NB4 (cell line): ENCODE measurements around the gene KRT77.

Experiments used
- POLR2A ChIP-seq: IDR thresholded peaks from 2 replicates; pipeline ENCODE4 v1.6.1; 2011; ENCODE audit warnings: mild to moderate bottlenecking; ENCODE audit not compliant: insufficient read length; ENCODE audit errors: extremely low read depth
- TF ChIP-seq, protein P1 (sequence below): IDR thresholded peaks from one replicate; pipeline ENCODE4 v1.5.1; 2012; ENCODE audit warnings: low read depth, low read length

DNA sequence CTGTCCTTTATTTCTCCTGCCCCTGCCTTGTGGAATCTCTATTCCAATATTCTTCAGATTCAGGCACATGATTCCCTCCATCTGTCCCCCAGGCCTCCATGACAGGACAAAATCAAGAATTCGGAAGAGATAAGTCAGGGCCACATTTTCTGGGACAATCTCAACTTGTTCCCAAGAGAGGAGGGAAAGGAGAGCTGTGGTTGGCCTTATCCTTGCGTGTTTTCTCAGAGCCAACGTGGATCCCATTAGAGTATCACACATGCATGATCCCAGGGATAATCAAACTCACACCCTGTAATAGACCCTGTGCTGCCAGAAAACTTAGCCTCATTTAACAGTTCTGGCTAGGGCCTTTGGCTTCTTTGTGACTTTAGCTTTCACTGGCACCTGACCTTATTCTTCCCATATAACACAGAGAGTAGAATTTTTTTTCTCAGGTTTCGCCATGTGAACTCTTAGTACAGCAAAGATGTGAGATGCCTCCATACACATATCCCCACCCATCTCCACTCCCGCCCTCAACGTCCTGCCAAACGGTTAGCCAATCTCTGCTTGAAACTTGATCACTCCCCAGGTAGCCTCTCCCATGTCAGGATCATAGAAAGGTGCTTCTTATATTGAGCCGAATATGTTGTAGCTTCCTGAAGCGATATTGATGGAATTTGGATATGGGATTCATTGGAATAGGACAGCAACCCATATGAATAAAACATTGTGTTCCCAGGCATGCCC, 16.4 kb downstream of the KRT77 start:
- TF ChIP-seq, protein P1, sequence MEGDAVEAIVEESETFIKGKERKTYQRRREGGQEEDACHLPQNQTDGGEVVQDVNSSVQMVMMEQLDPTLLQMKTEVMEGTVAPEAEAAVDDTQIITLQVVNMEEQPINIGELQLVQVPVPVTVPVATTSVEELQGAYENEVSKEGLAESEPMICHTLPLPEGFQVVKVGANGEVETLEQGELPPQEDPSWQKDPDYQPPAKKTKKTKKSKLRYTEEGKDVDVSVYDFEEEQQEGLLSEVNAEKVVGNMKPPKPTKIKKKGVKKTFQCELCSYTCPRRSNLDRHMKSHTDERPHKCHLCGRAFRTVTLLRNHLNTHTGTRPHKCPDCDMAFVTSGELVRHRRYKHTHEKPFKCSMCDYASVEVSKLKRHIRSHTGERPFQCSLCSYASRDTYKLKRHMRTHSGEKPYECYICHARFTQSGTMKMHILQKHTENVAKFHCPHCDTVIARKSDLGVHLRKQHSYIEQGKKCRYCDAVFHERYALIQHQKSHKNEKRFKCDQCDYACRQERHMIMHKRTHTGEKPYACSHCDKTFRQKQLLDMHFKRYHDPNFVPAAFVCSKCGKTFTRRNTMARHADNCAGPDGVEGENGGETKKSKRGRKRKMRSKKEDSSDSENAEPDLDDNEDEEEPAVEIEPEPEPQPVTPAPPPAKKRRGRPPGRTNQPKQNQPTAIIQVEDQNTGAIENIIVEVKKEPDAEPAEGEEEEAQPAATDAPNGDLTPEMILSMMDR, result no peak
- TF ChIP-seq POLR2A, result no peak
